NCI-H2171 (cell line): ENCODE data around the gene DMWD.

Experiments
- DNase-seq: peaks from one replicate; lab custom pipeline; 2025; lab: John Stamatoyannopoulos, UW

Gene DMWD

GRCh38 chr19:45786533-45786894 is 6.1 kb downstream of the DMWD start:
- DNase-seq = no peak

DNA sequence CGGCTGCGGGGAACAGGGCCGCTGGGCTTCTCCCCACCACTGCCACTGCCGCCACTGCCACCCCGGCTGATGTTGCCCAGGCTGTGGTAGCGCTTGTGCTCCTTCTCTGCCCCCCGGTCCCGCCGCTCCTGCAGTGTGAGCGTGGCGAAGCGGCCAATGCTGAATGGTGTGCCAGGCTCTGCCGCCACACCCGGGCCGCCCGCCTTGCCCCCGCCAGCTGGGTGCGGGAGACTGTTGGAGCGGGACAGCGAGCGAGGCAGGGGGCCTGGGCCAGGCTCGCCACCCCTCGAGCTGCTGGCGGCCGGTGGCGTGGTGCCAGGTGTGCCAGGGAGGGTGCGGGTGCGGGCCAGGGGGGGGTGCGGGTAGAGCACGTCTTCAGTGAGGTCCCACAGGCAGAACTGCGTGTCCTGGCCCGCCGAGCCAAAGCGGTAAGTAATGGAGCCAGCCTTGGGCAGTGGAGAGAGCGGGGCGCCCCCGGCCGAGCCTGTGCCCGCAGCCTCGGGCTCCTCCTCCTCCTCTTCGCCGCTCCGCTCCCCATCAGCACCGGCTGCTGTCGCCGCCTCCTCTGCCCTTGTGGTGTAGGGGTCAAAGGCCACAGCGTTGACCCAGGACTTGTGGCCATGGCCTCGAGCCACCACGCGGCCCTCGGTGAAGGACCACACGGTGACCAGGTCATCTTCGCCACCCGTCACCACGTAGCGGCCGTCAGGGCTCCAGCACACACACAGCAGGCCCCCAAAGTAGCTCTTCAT is 6.7 kb downstream of the DMWD start:
- no peak for DNase-seq

- DNase-seq = no peak
These were observed 7.5 kb downstream of the DMWD start for GRCh38 chr19:45785097-45785496.

- DNase-seq = no peak
These were observed 8.5 kb downstream of the DMWD start for GRCh38 chr19:45784096-45784495.

- DNase-seq = no peak
These were observed 9.5 kb downstream of the DMWD start for GRCh38 chr19:45782820-45783785.

DNA sequence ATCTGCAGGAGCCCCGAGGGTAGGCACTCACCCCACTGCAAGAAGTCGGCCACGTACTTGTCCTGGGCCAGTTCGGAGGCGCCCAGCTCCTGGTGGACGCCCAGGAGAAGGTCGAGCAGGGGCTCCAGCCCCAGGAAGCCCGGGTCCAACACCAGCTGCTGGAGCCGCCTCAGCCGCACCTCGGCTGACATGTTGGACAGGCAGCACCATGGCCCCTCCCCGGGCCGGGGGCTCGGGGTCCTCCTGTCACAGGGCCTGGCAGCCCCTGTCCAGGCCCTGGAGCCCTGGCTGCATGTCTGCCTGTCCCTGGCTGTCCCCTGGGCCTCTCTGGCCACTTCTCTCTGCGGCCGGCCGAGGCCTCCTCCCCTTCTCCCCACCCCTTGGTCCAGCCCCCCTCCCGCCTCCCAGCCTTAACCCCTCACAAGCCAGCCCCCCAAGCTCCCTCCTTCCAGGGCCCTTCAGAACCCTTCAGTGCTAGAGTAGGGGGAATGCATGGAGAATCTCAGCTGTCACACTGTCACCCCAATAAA is 10.4 kb downstream of the DMWD start, which contains the start of gene DMPK:
TSS of gene DMPK (minus strand) at position 329 of the 530 bp plus-strand sequence. CDS start at position 191, 138 bp downstream.
- no peak for DNase-seq

GRCh38 chr19:45781214-45782161 is 11.2 kb downstream of the DMWD start:
- peak; percentile 27 for DNase-seq

GRCh38 chr19:45780448-45781213 is 12.0 kb downstream of the DMWD start:
- no peak for DNase-seq

GRCh38 chr19:45780146-45780447 is 12.5 kb downstream of the DMWD start:
- DNase-seq = no peak

- no peak for DNase-seq
These were observed 13.2 kb downstream of the DMWD start for GRCh38 chr19:45779231-45780145.

DNA sequence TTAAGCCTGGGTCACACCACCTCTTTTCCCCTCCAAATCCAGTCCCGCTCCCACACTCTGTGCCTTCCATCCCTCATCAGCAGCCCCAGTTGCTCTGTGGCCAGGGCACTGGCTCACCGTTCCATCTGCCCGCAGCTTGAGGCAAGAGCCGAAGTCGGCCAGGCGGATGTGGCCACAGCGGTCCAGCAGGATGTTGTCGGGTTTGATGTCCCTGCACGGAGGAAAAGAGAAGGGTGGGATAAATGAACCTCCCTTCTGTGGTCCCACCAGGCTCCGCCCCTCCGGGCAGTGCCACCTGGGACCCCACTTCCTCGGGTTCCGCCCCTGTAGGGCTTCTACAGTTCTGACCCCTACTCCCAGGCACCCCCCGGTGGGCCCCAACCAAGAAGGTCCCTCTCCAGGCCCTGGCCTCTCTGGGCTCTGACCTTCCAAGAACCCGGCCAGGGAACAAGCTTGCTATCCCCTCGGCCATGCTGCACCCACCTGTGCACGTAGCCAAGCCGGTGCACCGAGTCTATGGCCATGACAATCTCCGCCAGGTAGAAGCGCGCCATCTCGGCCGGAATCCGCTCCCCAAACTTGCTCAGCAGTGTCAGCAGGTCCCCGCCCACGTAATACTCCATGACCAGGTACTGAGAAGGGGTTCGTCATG is 14.5 kb downstream of the DMWD start:
- DNase-seq = no peak

DNA sequence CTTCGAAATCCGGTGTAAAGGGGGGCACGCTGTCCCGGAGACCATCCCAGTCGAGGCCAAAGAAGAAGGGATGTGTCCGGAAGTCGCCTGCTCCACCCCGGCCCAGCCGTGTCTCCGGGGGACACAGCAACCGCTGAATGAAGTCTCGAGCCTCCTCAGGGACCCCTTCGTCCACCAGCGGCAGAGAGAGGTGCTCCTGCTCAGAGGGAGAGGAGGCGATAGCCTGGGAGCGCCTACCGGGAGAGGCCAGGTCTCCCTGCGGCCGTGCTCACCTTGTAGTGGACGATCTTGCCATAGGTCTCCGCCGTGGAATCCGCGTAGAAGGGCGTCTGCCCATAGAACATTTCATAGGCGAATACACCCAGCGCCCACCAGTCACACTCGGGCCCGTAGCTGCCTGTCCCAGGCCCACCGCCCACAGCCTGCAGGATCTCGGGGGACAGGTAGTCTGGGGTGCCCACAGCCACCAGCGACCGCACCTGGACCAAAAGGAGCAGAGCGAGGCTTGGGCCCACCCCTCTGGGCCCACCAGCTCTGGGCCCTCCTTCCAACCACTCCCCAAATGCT is 15.2 kb downstream of the DMWD start:
- no peak for DNase-seq

GRCh38 chr19:45774765-45775164 is 17.9 kb downstream of the DMWD start:
- DNase-seq = no peak

- peak; percentile 15 for DNase-seq
These were observed 19.3 kb downstream of the DMWD start for GRCh38 chr19:45773384-45773783.

DNA sequence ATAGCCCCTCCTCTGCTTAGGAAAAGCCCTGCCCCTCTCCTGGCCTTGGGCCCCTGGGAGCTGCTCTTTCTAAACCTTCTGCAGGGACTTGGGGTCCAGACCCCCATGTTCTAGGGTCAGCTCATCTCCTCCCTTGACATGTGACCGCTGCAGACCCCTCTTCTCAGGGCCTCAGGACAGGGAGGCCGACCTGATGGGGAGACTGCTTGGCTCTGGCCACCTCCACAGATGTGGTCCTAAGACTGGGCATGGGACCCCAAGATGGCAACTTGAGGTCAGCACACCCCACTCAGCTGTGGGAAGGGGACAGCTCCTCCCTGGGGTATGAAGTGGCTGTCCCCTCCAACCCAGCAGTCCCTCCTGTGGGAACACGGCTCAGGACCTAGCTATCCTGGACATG is 19.7 kb downstream of the DMWD start:
- no peak for DNase-seq

DNA sequence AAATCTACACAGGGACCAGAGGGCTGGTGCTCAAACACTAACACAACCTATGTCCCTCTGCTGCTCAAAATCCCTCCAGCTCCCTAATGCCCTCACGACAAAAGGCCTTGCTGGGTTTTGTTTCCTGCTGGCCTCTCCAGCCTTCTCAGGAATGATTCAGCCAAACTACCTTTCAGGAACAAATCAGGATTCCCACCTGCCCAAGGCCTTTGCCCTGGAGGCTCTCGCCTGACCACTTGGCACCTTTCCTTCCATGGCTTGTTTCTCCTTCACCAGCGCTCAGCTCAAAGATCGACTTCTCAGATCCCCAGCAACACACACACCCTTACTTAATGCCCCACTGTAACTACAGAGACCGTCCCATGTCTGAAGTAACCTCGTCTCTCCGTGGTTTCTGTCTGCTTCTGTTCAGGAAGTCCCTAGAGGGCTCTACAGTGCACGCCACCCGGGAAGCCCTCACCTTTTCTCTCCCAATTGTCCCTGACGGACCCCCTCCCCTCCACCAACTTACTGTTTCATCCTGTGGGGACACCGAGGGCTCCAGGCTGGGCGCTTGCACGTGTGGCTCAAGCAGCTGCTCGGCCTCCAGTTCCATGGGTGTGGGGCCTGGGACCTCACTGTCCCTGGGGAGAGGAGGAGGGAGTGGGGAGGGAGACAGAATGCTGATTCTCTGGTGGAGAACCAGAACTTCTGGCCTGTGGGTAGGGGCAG is 20.4 kb downstream of the DMWD start:
- DNase-seq = no peak

GRCh38 chr19:45771311-45771933 is 21.2 kb downstream of the DMWD start:
- no peak for DNase-seq
